ENCODE data around the gene CH25H. TPM values are rescaled to one million over a fixed set of nuclear protein-coding genes. Genes with fewer than 3 reads are reported as not detected.

The CH25H gene
- total RNA-seq, 1 experiment from 2014 or later = 0.10 TPM

GRCh38 chr10:89217057-89217990, 10.2 kb upstream of the CH25H start:
- Histone ChIP-seq H3K36me3 (ENCODE audit: control insufficient read depth, insufficient read depth, low read length) (peaks cover 5% of the 10 kb centered on the region; the same call in 1 of the 2 replicates), H3K4me1 (ENCODE audit: control insufficient read depth, insufficient read depth, low read length) (peaks cover 2% of the 10 kb centered on the region; the same call in 1 of the 2 replicates), H3K27ac (ENCODE audit: low read length) (no peak overlapping the region), H3K27me3 (ENCODE audit: control insufficient read depth, insufficient read depth, low read length) (no peaks in the 10 kb centered on the region), H3K4me3 (ENCODE audit: low read depth in 2 of 2, low read length in 2 of 2) (no peak overlapping the region), H3K9me3 (ENCODE audit: control insufficient read depth, insufficient read depth, low read depth, low read length) (no peaks in the 10 kb centered on the region)
- BruUV-seq (replicated peaks) = no TSS peak
- TF ChIP-seq CTCF (IDR thresholded peaks at IDR 0.05) = peak; percentile 71; the same call in 1 of the 2 replicates
- no peak for TF ChIP-seq REST (IDR thresholded peaks at IDR 0.05; ENCODE audit: insufficient read depth in 1 of 2, low read depth in 2 of 2, low read length in 1 of 2)
- intact Hi-C loops (cut with micrococcal nuclease; ENCODE audit: unreplicated experiment) = loop anchor here (5.0 to 10.0 kb wide), 2 partner anchors 345 to 383 kb away; no protein-coding TSS in a partner anchor
- CTCF ChIA-PET = interaction anchor here (0.8 to 1.2 kb wide), 3 partner anchors 34 to 221 kb away, joined by 3 read pairs; partner anchors contain the start of gene LIPA
- DNase-seq (ENCODE audit: low read depth, low spot score) = peak; percentile 32
- POLR2A ChIA-PET = no interaction called here
- in situ Hi-C loops (cut with HindIII; ENCODE audit: low pct_unique_long_range_greater_than_20kb, low sequenced_read_pairs) = loop anchor here (25.0 kb wide), 1 partner anchor 205 kb away; no protein-coding TSS in a partner anchor
- 0 out of 2 replicates have a peak, but pooled peaks have one; percentile 61 for ATAC-seq

GRCh38 chr10:89216056-89216455, 8.9 kb upstream of the CH25H start:
- no TSS peak for BruUV-seq (replicated peaks)
- DNase-seq (ENCODE audit: low read depth, low spot score) = no peak
- no peaks in the 10 kb centered on the region for H3K27me3 ChIP-seq (ENCODE audit: control insufficient read depth, insufficient read depth, low read length)
- H3K27ac ChIP-seq (ENCODE audit: low read length) = no peak overlapping the region
- in situ Hi-C loops (cut with HindIII; ENCODE audit: low pct_unique_long_range_greater_than_20kb, low sequenced_read_pairs) (loop anchor here (25.0 kb wide), 1 partner anchor 204 kb away; no protein-coding TSS in a partner anchor), intact Hi-C loops (cut with micrococcal nuclease; ENCODE audit: unreplicated experiment) (loop anchor here (5.0 to 10.0 kb wide), 2 partner anchors 346 to 381 kb away; no protein-coding TSS in a partner anchor)
- no peak overlapping the region for H3K4me3 ChIP-seq (ENCODE audit: low read depth in 2 of 2, low read length in 2 of 2)
- peaks cover 5% of the 10 kb centered on the region; the same call in 1 of the 2 replicates for H3K36me3 ChIP-seq (ENCODE audit: control insufficient read depth, insufficient read depth, low read length)
- peaks cover 2% of the 10 kb centered on the region; the same call in 1 of the 2 replicates for H3K4me1 ChIP-seq (ENCODE audit: control insufficient read depth, insufficient read depth, low read length)
- no peaks in the 10 kb centered on the region for H3K9me3 ChIP-seq (ENCODE audit: control insufficient read depth, insufficient read depth, low read depth, low read length)
- CTCF ChIA-PET = interaction anchor here (0.6 kb wide), 1 partner anchor 33 kb away, joined by 3 read pairs; no protein-coding TSS in a partner anchor
- POLR2A ChIA-PET = no interaction called here
- ATAC-seq = no peak
- TF ChIP-seq POLR2AphosphoS5 (IDR thresholded peaks at IDR 0.05; ENCODE audit: low read depth, low read length) (no peak), TCF7L2 (IDR thresholded peaks at IDR 0.05; ENCODE audit: low read depth, low read length) (no peak), CTCF (IDR thresholded peaks at IDR 0.05) (no peak), REST (IDR thresholded peaks at IDR 0.05; ENCODE audit: insufficient read depth in 1 of 2, low read depth in 2 of 2, low read length in 1 of 2) (no peak), SIN3A (IDR thresholded peaks at IDR 0.05; ENCODE audit: borderline replicate concordance, insufficient read depth, low read depth, low read length) (no peak)

Data from Panc1 (cell line).